ENCODE measurements around the gene GET3.
"Not testable (repeated sequence)": the region's sequence is repeated elsewhere in the genome, so short reads cannot be mapped to it uniquely, and the experiment has no call there.

GET3 gene

GRCh38 chr19:12736995-12737834, at the start of gene GET3:
Gene GET3, plus strand, starts transcription at chr19:12737497. Its CDS starts 9 bp downstream, at chr19:12737506.
- DNase-seq = peak; percentile 79 to 84

DNA sequence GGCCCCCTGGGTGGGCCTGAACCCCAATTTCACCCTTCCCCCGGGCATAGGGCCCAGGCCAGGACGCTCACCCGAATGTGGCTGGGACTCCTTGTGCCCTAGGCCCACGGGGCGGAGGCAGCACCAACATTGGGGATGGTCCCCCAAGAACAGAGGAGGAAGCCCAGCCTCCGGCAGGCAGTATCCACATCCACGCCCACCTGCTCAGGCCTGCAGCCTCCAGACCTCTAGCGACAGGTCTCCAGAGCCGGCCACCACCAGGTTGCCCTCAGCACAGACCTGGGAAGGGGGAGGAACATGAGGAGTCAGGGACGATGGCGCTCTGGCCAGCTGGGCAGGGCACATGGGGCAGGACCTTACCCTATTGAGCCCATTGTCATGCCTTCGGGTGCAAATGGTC, 48.3 kb upstream of the GET3 start:
- no peak for DNase-seq

DNA sequence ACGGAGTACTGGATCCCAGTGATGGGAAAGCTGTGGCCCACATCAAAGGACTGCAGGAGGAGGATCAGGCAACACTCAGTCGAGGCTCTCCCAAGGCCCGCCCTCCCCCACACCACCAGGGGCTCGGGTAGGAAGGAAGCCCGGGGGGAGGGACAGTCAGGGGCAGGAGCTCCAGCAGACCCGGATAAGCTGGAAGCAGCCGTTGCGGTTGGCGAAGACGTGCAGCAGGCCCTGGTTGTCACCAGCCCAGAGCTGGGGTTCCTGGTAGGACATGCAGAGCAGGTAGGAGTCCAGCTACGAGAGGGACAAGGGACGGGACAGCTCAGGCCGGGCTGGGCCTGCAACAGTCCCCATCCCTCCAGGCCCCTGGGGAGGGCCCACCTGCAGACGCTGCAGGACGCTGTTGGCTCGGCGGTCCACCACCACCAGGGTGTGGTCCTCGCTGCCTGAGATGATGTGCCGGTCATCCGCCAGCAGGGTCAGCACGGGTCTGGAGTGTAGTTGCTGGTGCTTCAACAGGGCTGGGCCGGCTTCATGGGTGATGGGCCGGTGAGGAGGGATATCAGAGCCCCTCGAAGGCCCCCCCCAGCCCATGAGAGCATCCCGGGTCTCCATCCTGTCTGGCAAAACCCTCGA, 47.6 kb upstream of the GET3 start:
- DNase-seq = no peak

DNA sequence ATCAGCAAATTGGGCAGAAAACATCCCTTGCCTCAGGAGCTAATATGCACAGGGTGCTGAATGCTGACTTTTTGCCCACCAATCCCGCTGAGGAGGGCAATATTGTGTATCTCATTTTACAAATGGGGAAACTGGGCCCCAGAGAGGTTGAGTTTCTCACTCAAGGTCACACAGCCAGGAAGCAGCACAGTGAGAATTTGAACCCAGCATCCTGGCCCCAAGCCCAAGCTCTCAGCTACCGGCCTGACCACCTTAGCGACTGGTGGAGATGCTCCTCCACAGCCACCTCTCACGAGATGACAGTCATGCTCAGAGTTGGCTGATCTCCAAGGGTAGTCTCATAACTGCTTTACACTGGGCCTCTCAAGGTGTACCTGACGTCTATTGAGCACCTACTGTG, 44.3 kb upstream of the GET3 start:
- DNase-seq = no peak

DNA sequence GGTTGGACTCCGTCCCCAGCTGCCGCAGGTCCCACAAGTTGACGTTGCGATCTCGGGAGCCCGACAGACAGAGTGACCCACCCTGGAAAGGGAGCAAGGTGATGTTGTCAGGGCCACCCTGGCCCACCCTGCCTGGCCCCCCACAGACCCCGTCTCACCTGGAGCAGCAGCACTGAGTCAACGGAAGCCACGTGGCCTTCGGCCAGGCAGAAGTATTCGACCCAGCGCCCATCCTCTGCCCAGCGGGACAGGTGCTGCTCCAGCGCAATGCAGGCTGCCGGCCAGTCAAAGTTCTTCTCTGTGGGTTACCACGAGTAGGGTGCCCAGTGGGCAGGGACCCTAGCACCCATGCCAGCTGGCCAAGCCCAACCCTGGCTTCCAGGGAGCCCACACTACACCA, 42.7 kb upstream of the GET3 start:
- DNase-seq = no peak

DNA sequence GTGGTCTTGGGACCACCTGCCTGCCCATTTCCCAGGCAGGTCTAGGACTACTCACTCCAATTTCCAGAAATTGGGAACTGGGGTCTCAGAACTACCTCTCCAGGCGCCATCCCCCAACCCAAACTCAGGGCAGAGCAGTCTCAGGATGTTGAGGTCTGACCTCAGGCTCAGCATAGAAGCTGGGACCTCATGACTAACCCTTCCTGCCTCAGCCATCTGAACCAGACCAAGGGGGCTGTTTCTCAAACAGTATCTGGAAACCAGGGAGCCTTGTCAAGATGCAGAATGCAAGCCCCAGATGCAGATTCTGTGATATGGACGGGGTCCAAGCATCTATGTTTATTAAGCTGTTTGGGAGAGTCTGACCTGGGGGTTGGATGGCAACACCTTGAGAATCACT, 42.2 kb upstream of the GET3 start:
- no peak for DNase-seq

DNA sequence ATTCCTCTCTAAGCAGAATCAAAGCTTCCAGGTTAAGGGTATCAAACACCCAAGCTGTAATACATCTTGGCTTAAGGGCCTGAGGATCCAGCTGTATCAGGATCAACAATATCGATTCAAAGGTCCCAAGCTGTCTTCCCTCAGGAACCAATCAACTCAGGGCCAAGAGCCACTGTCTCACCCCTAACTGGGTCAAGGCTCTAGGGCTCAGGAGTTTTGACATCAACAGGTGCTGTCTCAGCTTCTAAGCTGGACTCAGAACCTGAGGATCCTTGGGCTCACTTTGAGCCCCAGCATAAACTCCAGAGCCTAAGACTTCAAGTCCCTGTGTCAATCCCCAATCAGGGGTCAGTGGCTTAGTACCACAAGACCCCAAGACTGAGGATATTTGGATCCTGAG, 41.8 kb upstream of the GET3 start:
- no peak for DNase-seq

DNA sequence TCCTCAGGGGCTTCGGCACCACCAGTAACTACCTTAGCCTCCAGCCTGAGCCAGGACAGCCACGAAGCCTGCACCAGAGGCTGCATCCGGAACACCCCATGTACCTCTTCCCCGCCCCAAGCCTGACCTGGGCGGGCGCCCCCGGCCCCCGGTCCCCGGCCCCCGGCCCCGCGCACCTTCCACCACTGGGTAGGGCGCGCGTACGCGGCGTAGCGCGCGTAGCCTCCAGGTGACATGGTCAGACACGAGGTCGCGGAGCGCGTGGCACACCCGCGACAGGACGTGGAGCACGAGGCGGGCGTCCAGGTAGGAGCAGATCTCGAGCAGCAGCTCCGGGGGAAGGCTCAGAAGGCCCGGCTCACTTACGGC, 41.3 kb upstream of the GET3 start:
- peak in 1 of 2 donors; percentile 42 for DNase-seq

- DNase-seq = peak; percentile 98 to 99
These were observed 40.6 kb upstream of the GET3 start, which contains the start of gene FBXW9 for GRCh38 chr19:12696366-12697335. Gene FBXW9, minus strand, starts transcription at chr19:12696631. Its CDS starts 50 bp downstream, at chr19:12696581.

DNA sequence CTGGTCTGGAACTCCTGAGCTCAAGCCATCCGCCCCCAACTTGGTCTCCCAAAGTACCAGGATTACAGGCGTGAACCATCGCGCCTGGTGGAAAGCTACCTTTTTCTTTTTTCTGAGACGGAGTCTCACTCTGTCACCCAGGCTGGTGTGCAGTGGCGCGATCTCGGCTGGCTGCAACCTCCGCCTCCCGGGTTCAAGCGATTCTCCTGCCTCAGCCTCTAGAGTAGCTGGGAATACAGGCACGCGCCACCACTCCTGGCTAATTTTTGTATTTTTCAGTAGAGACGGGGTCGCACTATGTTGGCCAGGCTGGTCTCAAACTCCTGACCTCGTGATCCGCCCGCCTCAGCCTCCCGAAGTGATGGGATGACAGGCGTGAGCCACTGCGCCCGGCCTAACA, 39.9 kb upstream of the GET3 start:
- not testable (repeated sequence) for DNase-seq

- no peak for DNase-seq
These were observed 39.2 kb upstream of the GET3 start for GRCh38 chr19:12698138-12698537.

GRCh38 chr19:12701596-12702282, 35.6 kb upstream of the GET3 start:
- no peak for DNase-seq

- peak in 1 of 2 donors; percentile 31 for DNase-seq
These were observed 34.3 kb upstream of the GET3 start for GRCh38 chr19:12703046-12703445.

- no peak for DNase-seq
These were observed 32.1 kb upstream of the GET3 start for GRCh38 chr19:12705169-12705568.

DNA sequence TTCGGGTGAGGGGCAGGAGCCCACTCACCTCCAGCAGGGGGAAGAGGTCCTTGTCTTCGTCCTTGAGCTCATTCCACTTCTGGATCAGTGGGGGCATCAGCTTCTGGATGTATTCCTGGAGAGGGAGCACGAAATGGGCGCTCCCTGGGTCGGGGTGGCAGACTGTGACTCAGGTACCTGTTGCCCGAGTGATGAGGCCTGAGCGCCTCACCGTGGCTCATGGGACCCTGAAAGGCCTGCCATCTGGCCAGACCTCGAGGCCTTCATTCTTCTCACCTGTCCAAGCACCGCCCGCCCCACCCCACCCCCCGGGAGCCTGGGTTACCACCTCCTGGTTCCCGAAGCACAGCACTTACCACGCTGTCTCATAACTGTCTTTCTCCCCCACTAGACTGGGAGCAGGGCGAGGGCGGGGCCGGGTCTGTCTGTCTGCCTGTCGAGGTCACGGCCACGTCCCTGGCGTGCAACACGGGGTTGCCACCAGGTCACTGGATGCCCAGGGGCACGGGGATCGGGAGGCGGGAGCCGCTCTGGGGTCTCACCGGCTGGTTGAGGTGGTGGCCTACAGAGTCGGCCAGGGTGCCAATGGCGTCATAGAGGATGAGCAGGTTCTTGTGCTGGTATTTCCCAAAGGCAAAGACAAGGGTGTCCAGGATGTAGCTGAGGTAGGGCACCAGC, 31.5 kb upstream of the GET3 start:
- no peak for DNase-seq

GRCh38 chr19:12706332-12706718, 31.0 kb upstream of the GET3 start:
- DNase-seq = no peak

- DNase-seq = no peak
These were observed 28.7 kb upstream of the GET3 start for GRCh38 chr19:12708641-12709040.

GRCh38 chr19:12711187-12711586, 26.1 kb upstream of the GET3 start:
- no peak for DNase-seq

GRCh38 chr19:12712077-12712476, 25.2 kb upstream of the GET3 start:
- not testable (repeated sequence) for DNase-seq

GRCh38 chr19:12713304-12713703, 24.0 kb upstream of the GET3 start:
- DNase-seq = not testable (repeated sequence)

GRCh38 chr19:12715102-12715501, 22.2 kb upstream of the GET3 start:
- no peak for DNase-seq

DNA sequence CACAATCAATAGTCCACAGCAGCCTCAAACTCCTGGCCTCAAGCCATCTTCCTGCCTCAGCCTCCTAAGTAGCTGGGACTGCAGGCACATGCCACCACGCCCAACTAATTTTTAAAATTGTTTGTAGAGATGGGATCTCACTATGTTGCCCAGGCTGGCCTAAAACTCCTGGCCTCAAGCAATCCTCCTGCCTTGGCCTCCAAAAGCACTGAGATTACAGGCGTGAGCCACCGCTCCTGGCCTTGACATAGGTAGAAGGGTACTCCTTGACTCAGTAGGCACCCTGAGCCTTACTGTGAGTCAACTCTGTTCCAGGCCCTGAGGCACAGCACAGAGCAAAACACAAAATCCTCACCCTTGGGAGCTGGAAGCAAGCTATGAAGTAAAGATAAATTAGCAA, 21.4 kb upstream of the GET3 start:
- no peak for DNase-seq
